Astrocyte (in vitro differentiated cells and primary cell): ENCODE data around the gene SERPINB1. TPM values are rescaled to one million over a fixed set of nuclear protein-coding genes. Genes with fewer than 3 reads are reported as not detected.
"Not testable (repeated sequence)": the region's sequence is repeated elsewhere in the genome, so short reads cannot be mapped to it uniquely, and the experiment has no call there.

Experiments
- DNase-seq: peaks from one replicate; pipeline ENCODE4 v3.0.0-alpha.2; 2010; ENCODE audit warnings: low read depth
- FAIRE-seq: peaks from 2 replicates; lab custom pipeline; 2011; peaks lifted over from hg19 to GRCh38; lab: Jason Lieb, UNC
- H2AFZ ChIP-seq: 2 replicates; pipeline ENCODE4 v1.6.0; 2012; ENCODE audit warnings: low read depth, low read length, inconsistent platforms
- H3K27ac ChIP-seq: 2 replicates; pipeline ENCODE4 v1.5.1; 2011; ENCODE audit warnings: low read depth, low read length, inconsistent platforms
- H3K27me3 ChIP-seq: 2 replicates; pipeline ENCODE4 v1.6.0; 2011; ENCODE audit warnings: low read length, inconsistent platforms; ENCODE audit not compliant: insufficient read depth
- H3K36me3 ChIP-seq: 2 replicates; pipeline ENCODE4 v1.5.1; 2011; ENCODE audit warnings: low read length, inconsistent platforms; ENCODE audit not compliant: insufficient read depth
- H3K4me1 ChIP-seq: 2 replicates; pipeline ENCODE4 v1.5.1; 2011; ENCODE audit warnings: low read length, inconsistent platforms; ENCODE audit not compliant: insufficient read depth
- H3K4me2 ChIP-seq: 2 replicates; pipeline ENCODE4 v1.6.0; 2012; ENCODE audit warnings: low read length, inconsistent platforms
- H3K4me3 ChIP-seq: 2 replicates; pipeline ENCODE4 v1.5.1; 2011; ENCODE audit warnings: low read depth, mild to moderate bottlenecking, low read length, inconsistent platforms; ENCODE audit not compliant: insufficient read depth
- H3K79me2 ChIP-seq: 2 replicates; pipeline ENCODE4 v1.6.0; 2012; ENCODE audit warnings: mild to moderate bottlenecking, low read length, inconsistent platforms; ENCODE audit not compliant: insufficient read depth
- H3K9ac ChIP-seq: 2 replicates; pipeline ENCODE4 v1.6.0; 2012; ENCODE audit warnings: mild to moderate bottlenecking, low read length, inconsistent platforms
- H3K9me3 ChIP-seq: 2 replicates; pipeline ENCODE4 v1.5.1; 2012; ENCODE audit warnings: low read depth, mild to moderate bottlenecking, low read length, inconsistent platforms; ENCODE audit not compliant: insufficient read depth
- H4K20me1 ChIP-seq: 2 replicates; pipeline ENCODE4 v1.6.0; 2012; ENCODE audit warnings: low read length, inconsistent platforms; ENCODE audit not compliant: insufficient read depth
- H3K27ac Mint-ChIP-seq: one replicate; pipeline ENCODE4 v1.8.0; 2021; ENCODE audit warnings: mild to moderate bottlenecking, mixed read lengths; ENCODE audit not compliant: unreplicated experiment
- H3K27me3 Mint-ChIP-seq: one replicate; pipeline ENCODE4 v1.8.0; 2021; ENCODE audit warnings: low read depth, mixed read lengths; ENCODE audit not compliant: unreplicated experiment
- H3K36me3 Mint-ChIP-seq: one replicate; pipeline ENCODE4 v1.8.0; 2021; ENCODE audit warnings: low read depth, mixed read lengths; ENCODE audit not compliant: unreplicated experiment
- H3K4me1 Mint-ChIP-seq: one replicate; pipeline ENCODE4 v1.8.0; 2021; ENCODE audit warnings: low read depth, mixed read lengths; ENCODE audit not compliant: unreplicated experiment
- H3K4me3 Mint-ChIP-seq: one replicate; pipeline ENCODE4 v1.8.0; 2021; ENCODE audit warnings: mild to moderate bottlenecking, moderate library complexity, mixed read lengths; ENCODE audit not compliant: unreplicated experiment
- H3K9me3 Mint-ChIP-seq: one replicate; pipeline ENCODE4 v1.8.0; 2021; ENCODE audit warnings: mild to moderate bottlenecking, mixed read lengths; ENCODE audit not compliant: unreplicated experiment
- EZH2 ChIP-seq: IDR thresholded peaks from 2 replicates; pipeline ENCODE4 v1.6.1; 2012; ENCODE audit warnings: mild to moderate bottlenecking, low read length, inconsistent platforms; ENCODE audit not compliant: insufficient read depth
- total RNA-seq: library from RNA; stranded (reverse); gene quantifications from 2 replicates; pipeline ENCODE4 v1.2.1, GENCODE V29; 2021
- TF ChIP-seq, protein P1 (sequence below): IDR thresholded peaks from 2 replicates; pipeline ENCODE4 v1.5.1; 2011; ENCODE audit warnings: low read depth, mild to moderate bottlenecking, inconsistent platforms, low read length, moderate library complexity; ENCODE audit not compliant: insufficient read depth

The SERPINB1 gene
- total RNA-seq, 1 donor from 2014 or later: 1.5 TPM

GRCh38 chr6:2859798-2860705 is 18.4 kb upstream of the SERPINB1 start:
- not testable (repeated sequence) for H3K9ac ChIP-seq, H3K36me3 Mint-ChIP-seq, H3K4me3 Mint-ChIP-seq, H3K9me3 Mint-ChIP-seq, H2AFZ ChIP-seq, H3K27me3 Mint-ChIP-seq, H3K27ac Mint-ChIP-seq, H3K4me3 ChIP-seq, H3K27ac ChIP-seq, H3K79me2 ChIP-seq, H4K20me1 ChIP-seq, H3K4me2 ChIP-seq, H3K9me3 ChIP-seq, H3K27me3 ChIP-seq, DNase-seq, FAIRE-seq, H3K4me1 Mint-ChIP-seq, H3K36me3 ChIP-seq
- H3K4me1 ChIP-seq: peaks cover 23% of the 10 kb centered on the region

DNA sequence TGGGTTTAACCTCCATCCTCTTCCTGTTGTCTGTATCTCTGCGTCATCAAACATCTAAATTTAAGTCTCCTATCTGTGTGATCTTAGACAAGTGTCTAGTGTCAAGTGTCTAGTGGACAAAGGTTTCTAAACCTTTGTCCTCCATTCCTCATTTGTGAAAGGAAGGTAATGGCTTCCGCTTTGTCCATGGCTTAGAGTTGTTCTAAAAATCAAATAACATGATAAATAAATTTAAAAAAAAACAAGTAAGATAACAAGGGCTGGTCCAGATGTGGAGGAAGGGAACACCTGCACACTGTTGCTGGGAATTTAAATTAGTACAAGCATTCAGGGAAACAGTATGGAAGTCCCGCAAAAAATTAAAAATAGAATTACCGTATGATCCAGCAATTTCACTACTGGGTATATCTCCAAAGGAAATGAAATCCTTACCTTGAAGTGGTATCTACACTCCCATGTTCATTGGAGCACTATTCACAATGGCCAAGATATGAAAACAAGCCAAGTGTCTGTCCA is 17.6 kb upstream of the SERPINB1 start:
- Histone ChIP-seq H3K79me2 (no peaks in the 10 kb centered on the region), H3K4me2 (peak overlapping the region; percentile 71), H3K4me1 (peaks cover 32% of the 10 kb centered on the region), H3K27ac (peak overlapping the region; percentile 64), H3K4me3 (no peak overlapping the region), H3K9me3 (no peaks in the 10 kb centered on the region), H3K9ac (peak overlapping the region; percentile 61), H3K27me3 (no peaks in the 10 kb centered on the region), H4K20me1 (no peaks in the 10 kb centered on the region), H3K36me3 (no peaks in the 10 kb centered on the region), H2AFZ (peak overlapping the region; percentile 59)
- FAIRE-seq (no peak), DNase-seq (no peak)
- peaks cover 7% of the 10 kb centered on the region for H3K27me3 Mint-ChIP-seq
- H3K4me1 Mint-ChIP-seq: peaks cover 13% of the 10 kb centered on the region
- peaks cover 6% of the 10 kb centered on the region for H3K9me3 Mint-ChIP-seq
- TF ChIP-seq EZH2: no peak
- TF ChIP-seq, protein P1, sequence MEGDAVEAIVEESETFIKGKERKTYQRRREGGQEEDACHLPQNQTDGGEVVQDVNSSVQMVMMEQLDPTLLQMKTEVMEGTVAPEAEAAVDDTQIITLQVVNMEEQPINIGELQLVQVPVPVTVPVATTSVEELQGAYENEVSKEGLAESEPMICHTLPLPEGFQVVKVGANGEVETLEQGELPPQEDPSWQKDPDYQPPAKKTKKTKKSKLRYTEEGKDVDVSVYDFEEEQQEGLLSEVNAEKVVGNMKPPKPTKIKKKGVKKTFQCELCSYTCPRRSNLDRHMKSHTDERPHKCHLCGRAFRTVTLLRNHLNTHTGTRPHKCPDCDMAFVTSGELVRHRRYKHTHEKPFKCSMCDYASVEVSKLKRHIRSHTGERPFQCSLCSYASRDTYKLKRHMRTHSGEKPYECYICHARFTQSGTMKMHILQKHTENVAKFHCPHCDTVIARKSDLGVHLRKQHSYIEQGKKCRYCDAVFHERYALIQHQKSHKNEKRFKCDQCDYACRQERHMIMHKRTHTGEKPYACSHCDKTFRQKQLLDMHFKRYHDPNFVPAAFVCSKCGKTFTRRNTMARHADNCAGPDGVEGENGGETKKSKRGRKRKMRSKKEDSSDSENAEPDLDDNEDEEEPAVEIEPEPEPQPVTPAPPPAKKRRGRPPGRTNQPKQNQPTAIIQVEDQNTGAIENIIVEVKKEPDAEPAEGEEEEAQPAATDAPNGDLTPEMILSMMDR: no peak
- no peak overlapping the region for H3K27ac Mint-ChIP-seq
- peaks cover 7% of the 10 kb centered on the region for H3K36me3 Mint-ChIP-seq
- H3K4me3 Mint-ChIP-seq: no peak overlapping the region

DNA sequence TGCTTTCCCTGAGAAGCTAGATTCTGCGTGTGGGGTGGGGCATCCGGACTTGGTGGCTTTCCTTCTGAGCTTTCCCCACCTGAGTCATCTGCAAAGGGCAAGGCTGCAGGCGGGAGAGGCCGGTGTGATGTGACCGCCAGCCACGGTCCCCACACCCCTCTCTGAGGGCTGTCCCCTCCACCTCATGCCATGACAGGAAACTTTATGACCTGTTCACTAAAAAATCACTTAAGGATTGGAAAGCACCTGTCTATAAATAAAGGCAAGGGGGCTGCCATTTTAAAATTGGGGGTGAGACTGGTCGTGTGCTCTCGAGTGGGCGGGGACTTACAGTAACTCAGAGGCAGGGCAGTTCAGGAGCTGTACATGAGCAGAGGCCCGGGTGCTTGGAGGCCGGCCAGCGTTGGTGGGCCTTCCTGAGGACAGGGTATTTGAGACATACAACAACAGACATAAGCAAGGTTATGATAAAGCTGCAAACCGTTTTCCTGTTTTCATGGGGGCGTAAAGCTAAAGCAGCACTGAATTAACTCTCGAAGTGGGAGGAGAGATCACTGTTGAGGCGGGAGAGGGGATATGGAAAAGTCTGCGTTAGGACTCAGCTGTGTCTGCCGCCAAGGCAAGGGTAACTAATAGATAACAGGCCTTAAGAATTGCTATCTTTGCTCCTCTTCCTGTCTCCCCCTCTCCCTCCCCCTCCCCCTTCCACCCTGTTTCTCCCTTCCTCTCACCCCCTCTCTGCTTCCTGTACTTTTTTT is 16.1 kb upstream of the SERPINB1 start:
- Histone ChIP-seq H3K36me3 (no peaks in the 10 kb centered on the region), H3K27me3 (no peaks in the 10 kb centered on the region), H3K4me3 (no peak overlapping the region), H3K4me2 (peak overlapping the region; percentile 71), H3K9ac (peak overlapping the region; percentile 61), H4K20me1 (no peaks in the 10 kb centered on the region), H3K9me3 (no peaks in the 10 kb centered on the region), H3K4me1 (peaks cover 42% of the 10 kb centered on the region), H3K79me2 (no peaks in the 10 kb centered on the region), H2AFZ (peak overlapping the region; percentile 65), H3K27ac (peak overlapping the region; percentile 64)
- no peak for FAIRE-seq
- peaks cover 4% of the 10 kb centered on the region for H3K36me3 Mint-ChIP-seq
- peaks cover 19% of the 10 kb centered on the region for H3K4me1 Mint-ChIP-seq
- TF ChIP-seq, protein P1: no peak
- no peak for TF ChIP-seq EZH2
- no peak overlapping the region for H3K27ac Mint-ChIP-seq
- peaks cover 5% of the 10 kb centered on the region for H3K27me3 Mint-ChIP-seq
- no peak overlapping the region for H3K4me3 Mint-ChIP-seq
- peak; percentile 77 for DNase-seq
- peaks cover 6% of the 10 kb centered on the region for H3K9me3 Mint-ChIP-seq
